Gastrocnemius medialis (tissue), 4 donors: ENCODE results near the gene TANC1.

ENCODE experiments used
- CTCF ChIP-seq, 5 experiments: fragments of 450-650 bp in 3 of 5; fragments of 200-600 bp in 2 of 5; sonication (generic) in 2 of 5; IDR thresholded peaks in 4 of 5; conservative IDR thresholded peaks in 1 of 5; 1 replicate in 4 of 5; 2 replicates in 1 of 5; pipeline ENCODE4 v1.5.1; 2016 to 2019; ENCODE audit warnings: antibody characterized with exemption in 5 of 5, mild to moderate bottlenecking in 3 of 5, moderate library complexity in 3 of 5
- POLR2A ChIP-seq, 2 donors: fragments of 450-650 bp; IDR thresholded peaks; one replicate each; pipeline ENCODE4 v1.6.1; 2017; ENCODE audit warnings: antibody characterized with exemption in 2 of 2, mild to moderate bottlenecking in 2 of 2, moderate library complexity in 2 of 2

GRCh38 chr2:159069229-159069628 lies 100.8 kb downstream of the TANC1 start:
- TF ChIP-seq CTCF (IDR thresholded peaks at IDR 0.05 in 4 of 5, conservative IDR thresholded peaks at IDR 0.05 in 1 of 5) (no peak), POLR2A (IDR thresholded peaks at IDR 0.05) (no peak)
